Psoas muscle (tissue), 8 donors: ENCODE data around the gene PBX4. TPM values are rescaled to one million over a fixed set of nuclear protein-coding genes. Genes with fewer than 3 reads are reported as not detected.

Source experiments
- ATAC-seq, 4 donors: fragments of 200-7000 bp; cut with Tn5 transposase; one replicate each; pipeline ENCODE4 v1.9.1; 2020; ENCODE audit warnings: moderate library complexity in 3 of 4, mild to moderate bottlenecking in 2 of 4
- DNase-seq, 2 donors: peaks; one replicate each; pipeline ENCODE4 v3.0.0-alpha.2; 2020
- H3K27ac ChIP-seq: fragments of 200-600 bp; one replicate; pipeline ENCODE4 v1.8.0; 2022
- H3K27me3 ChIP-seq, 3 donors: fragments of 200-600 bp in 1 of 3; one replicate each; pipeline versions ENCODE4 v1.6.1 to v1.8.0; 2013 to 2022; ENCODE audit warnings: low read length in 2 of 3, mild to moderate bottlenecking in 2 of 3, moderate library complexity in 1 of 3; ENCODE audit not compliant: insufficient read depth in 3 of 3
- H3K36me3 ChIP-seq, 2 donors: fragments of 200-600 bp in 1 of 2; one replicate each; pipeline versions ENCODE4 v1.6.1 to v1.8.0; 2013 to 2022; ENCODE audit warnings: low read depth in 1 of 2, mild to moderate bottlenecking in 1 of 2, moderate library complexity in 1 of 2; ENCODE audit not compliant: insufficient read depth in 1 of 2
- H3K4me1 ChIP-seq: fragments of 200-600 bp; one replicate; pipeline ENCODE4 v1.8.0; 2022
- H3K4me3 ChIP-seq: fragments of 200-600 bp; one replicate; pipeline ENCODE4 v1.8.0; 2022; ENCODE audit warnings: mild to moderate bottlenecking
- H3K9me3 ChIP-seq: fragments of 200-600 bp; one replicate; pipeline ENCODE4 v1.8.0; 2022
- CTCF ChIP-seq: fragments of 200-600 bp; IDR thresholded peaks from one replicate; pipeline ENCODE4 v1.8.0; 2022; ENCODE audit warnings: antibody characterized with exemption
- WGBS, 3 donors: extraction: QIAGEN DNeasy Blood & Tissue Kit; methylation state at CpG; one replicate each; pipeline versions ENCODE4 v1.1.6 to v1.1.7; 2013; 5-methylcytosine and 5-hydroxymethylcytosine counted together
- intact Hi-C, 2 donors: fragments of 100-400 bp; cut with DNase I; formaldehyde crosslinking; loops; one replicate each; pipeline versions ENCODE4 v1.11.0 to v1.14.2; 2022
- polyA plus RNA-seq, 3 donors: library from polyadenylated mRNA; stranded (reverse); fragments of 200-250 nt; gene quantifications; one replicate each; pipeline ENCODE4 v1.2.3, GENCODE V29; 2013
- total RNA-seq, 4 donors: library from RNA; stranded (reverse); fragmentation: NEBNext Ultra II Directional in 2 of 4; extraction: Animal tissue kit (Norgen Biotek cat#: 25700) in 2 of 4; gene quantifications; one replicate each; pipeline versions ENCODE4 v1.2.1 to v1.2.4, GENCODE V29; 2021 to 2023
- donor health status: healthy with polysubstance abuse.
- donor health status: DM: no; HTN: no; CAD: no; lungs with moderate emphysema.
- donor health status: Bipolar disorder and iron deficiency.
- donor health status: healthy.
- donor health status: DM: yes; HTN: yes; CAD: no.
- donor health status: DM: no; HTN: no; CAD: no.
- donor health status: DM: no; HTN: no; CAD: no.
- donor health status: DM: yes; HTN: yes; CAD: no.

PBX4 gene
- total and polyA plus RNA-seq, 7 donors = 0.06 to 0.17 (median 0.08) TPM; not detected in 4

- no peak overlapping the region for H3K27ac ChIP-seq
- no peak overlapping the region for H3K4me3 ChIP-seq
- TF ChIP-seq CTCF = no peak
- intact Hi-C loops = no loop called here
- ATAC-seq (no peak), DNase-seq (no peak)
- WGBS, 3 donors = 74 to 86% (median 85%) methylated on average over 7 of the region's 7 CpGs
- no peaks in the 10 kb centered on the region for H3K36me3 ChIP-seq
- no peaks in the 10 kb centered on the region for H3K9me3 ChIP-seq
- H3K4me1 ChIP-seq = no peaks in the 10 kb centered on the region
- H3K27me3 ChIP-seq = no peaks in the 10 kb centered on the region
Measured at GRCh38 chr19:19566306-19566705, 52.2 kb downstream of the PBX4 start.

- DNase-seq (no peak), ATAC-seq (no peak)
- Histone ChIP-seq H3K36me3 (no peaks in the 10 kb centered on the region), H3K4me3 (no peak overlapping the region), H3K9me3 (no peaks in the 10 kb centered on the region), H3K4me1 (no peaks in the 10 kb centered on the region), H3K27ac (no peak overlapping the region), H3K27me3 (no peaks in the 10 kb centered on the region)
- 88 to 92% (median 89%) methylated on average over 14 to 17 of the region's 17 CpGs for WGBS, 3 donors
- no peak for TF ChIP-seq CTCF
- intact Hi-C loops = no loop called here
Measured at GRCh38 chr19:19563348-19563848, 55.1 kb downstream of the PBX4 start.

GRCh38 chr19:19562665-19563347 is 55.7 kb downstream of the PBX4 start:
- ATAC-seq (no peak), DNase-seq (no peak)
- no peaks in the 10 kb centered on the region for H3K27me3 ChIP-seq
- intact Hi-C loops = no loop called here
- no peak overlapping the region for H3K4me3 ChIP-seq
- H3K27ac ChIP-seq = no peak overlapping the region
- no peak for TF ChIP-seq CTCF
- no peaks in the 10 kb centered on the region for H3K36me3 ChIP-seq
- no peaks in the 10 kb centered on the region for H3K9me3 ChIP-seq
- H3K4me1 ChIP-seq = no peaks in the 10 kb centered on the region
- 65 to 73% (median 72%) methylated on average over 14 to 17 of the region's 17 CpGs for WGBS, 3 donors

- ATAC-seq (no peak), DNase-seq (no peak)
- Histone ChIP-seq H3K9me3 (no peaks in the 10 kb centered on the region), H3K27ac (no peak overlapping the region), H3K36me3 (no peaks in the 10 kb centered on the region), H3K4me3 (no peak overlapping the region), H3K27me3 (no peaks in the 10 kb centered on the region), H3K4me1 (no peaks in the 10 kb centered on the region)
- WGBS, 3 donors = 75 to 79% (median 78%) methylated on average over 26 of the region's 26 CpGs
- TF ChIP-seq CTCF = no peak
- intact Hi-C loops = no loop called here
Measured at GRCh38 chr19:19561946-19562664, 56.4 kb downstream of the PBX4 start.
